HG03097 (cell line): ENCODE measurements around the gene PPIL4.
"Not testable (repeated sequence)": the region's sequence is repeated elsewhere in the genome, so short reads cannot be mapped to it uniquely, and the experiment has no call there.

Source experiments
- ATAC-seq: cut with Tn5 transposase; IDR thresholded peaks from one replicate; pipeline ENCODE4 v1.9.1; 2021; ENCODE audit not compliant: unreplicated experiment, low FRiP score

The PPIL4 gene

GRCh38 chr6:149462712-149463111, 83.1 kb downstream of the PPIL4 start:
- ATAC-seq: not testable (repeated sequence)

- no peak for ATAC-seq
Measured at GRCh38 chr6:149461670-149462069, 84.2 kb downstream of the PPIL4 start.

- not testable (repeated sequence) for ATAC-seq
Measured at GRCh38 chr6:149460249-149460648, 85.6 kb downstream of the PPIL4 start.

- ATAC-seq: no peak
Measured at GRCh38 chr6:149459761-149460160, 86.1 kb downstream of the PPIL4 start.

- no peak for ATAC-seq
Measured at GRCh38 chr6:149458806-149459205, 87.0 kb downstream of the PPIL4 start.

GRCh38 chr6:149458196-149458595, 87.6 kb downstream of the PPIL4 start:
- no peak for ATAC-seq

GRCh38 chr6:149457316-149457884, 88.4 kb downstream of the PPIL4 start:
- no peak for ATAC-seq

- ATAC-seq: no peak
Measured at GRCh38 chr6:149456311-149457021, 89.4 kb downstream of the PPIL4 start.

GRCh38 chr6:149455031-149455732, 90.7 kb downstream of the PPIL4 start:
- ATAC-seq: no peak
